ENCODE results near the gene CACNA2D4. TPM values are rescaled to one million over a fixed set of nuclear protein-coding genes. Genes with fewer than 3 reads are reported as not detected.

CACNA2D4 gene
- total and polyA plus RNA-seq, 2 of the 13 experiments (the other 11 are each of a cell fraction or from before 2014, with no cell fraction given): 14.2 to 136 TPM

- TF ChIP-seq GPBP1L1 (CRISPR knock-in tag; IDR thresholded peaks at IDR 0.05): no peak
- no peak for TF ChIP-seq ZNF468 (CRISPR knock-in tag; IDR thresholded peaks at IDR 0.05)
- no peak for TF ChIP-seq ZNF180 (CRISPR knock-in tag; IDR thresholded peaks at IDR 0.05; ENCODE audit: borderline replicate concordance, low read depth)
Measured at GRCh38 chr12:1829306-1829900, 89.0 kb downstream of the CACNA2D4 start (continued).

- ChIA-PET POLR2A (no interaction called here), CTCF (ENCODE audit: low intra/inter-chr PET ratio, low total read pairs) (no interaction called here)
- DNase-seq (ENCODE audit: low spot score): no peak
- Histone ChIP-seq H4K20me1 (ENCODE audit: insufficient read depth, low read length) (no peaks in the 10 kb centered on the region), H3K4me3 (replicated peaks in 1 of 3; ENCODE audit: insufficient read depth in 1 of 3, low read depth in 2 of 3, low read length in 3 of 3) (no peak overlapping the region), H3K4me2 (ENCODE audit: low read depth, low read length) (no peak overlapping the region), H3K9me3 (ENCODE audit: low read length) (no peaks in the 10 kb centered on the region), H3K4me1 (ENCODE audit: insufficient read depth, low read length) (peaks cover 37% of the 10 kb centered on the region), H3K27me3 (ENCODE audit: control insufficient read depth in 1 of 2, insufficient read depth in 2 of 2, low read length in 2 of 2) (peaks cover 6 to 39% of the 10 kb centered on the region in 2 experiments; a peak in 4 of 5 replicates), H3K79me2 (ENCODE audit: insufficient read depth, low read length) (no peaks in the 10 kb centered on the region), H3K27ac (ENCODE audit: extremely low read length, insufficient read depth, low read length) (no peak overlapping the region), H3K9ac (ENCODE audit: insufficient read depth, low read depth, low read length) (no peak overlapping the region), H2AFZ (ENCODE audit: low read length) (no peak overlapping the region), H3K36me3 (replicated peaks in 1 of 2; ENCODE audit: control insufficient read depth in 1 of 2, insufficient read depth in 2 of 2, low read length in 2 of 2) (no peaks in the 10 kb centered on the region)
- ATAC-seq: no peak
- intact Hi-C loops (cut with micrococcal nuclease; ENCODE audit: unreplicated experiment): no loop called here
- FAIRE-seq: no peak
- TF ChIP-seq ZNF460 (CRISPR knock-in tag; IDR thresholded peaks at IDR 0.05; ENCODE audit: borderline replicate concordance): no peak
- TF ChIP-seq ZFX (CRISPR knock-in tag; IDR thresholded peaks at IDR 0.05; ENCODE audit: low read depth): no peak
- no peak for TF ChIP-seq CCDC6 (CRISPR knock-in tag; IDR thresholded peaks at IDR 0.05)
- no peak for TF ChIP-seq ZNF18 (CRISPR knock-in tag; IDR thresholded peaks at IDR 0.05; ENCODE audit: insufficient replicate concordance)
- TF ChIP-seq TFDP2 (CRISPR knock-in tag; IDR thresholded peaks at IDR 0.05): no peak
- no peak for TF ChIP-seq ELF1 (CRISPR knock-in tag; IDR thresholded peaks at IDR 0.05)
- TF ChIP-seq RFX3 (CRISPR knock-in tag; IDR thresholded peaks at IDR 0.05): no peak
- no peak for TF ChIP-seq ZKSCAN5 (CRISPR knock-in tag; IDR thresholded peaks at IDR 0.05)
- TF ChIP-seq NCOA2 (CRISPR knock-in tag; IDR thresholded peaks at IDR 0.05): no peak
- no peak for TF ChIP-seq MEF2D (CRISPR knock-in tag; IDR thresholded peaks at IDR 0.05)
- no peak for TF ChIP-seq ZNF350 (CRISPR knock-in tag; IDR thresholded peaks at IDR 0.05; ENCODE audit: borderline replicate concordance, low read depth)
- no peak for TF ChIP-seq ZNF34 (CRISPR knock-in tag; IDR thresholded peaks at IDR 0.05; ENCODE audit: borderline replicate concordance)
- WGBS (ENCODE audit: low lambda C conversion rate): 48% methylated on average over 10 of the region's 16 CpGs
- in situ Hi-C loops (cut with HindIII; ENCODE audit: extremely low pct_ligation_motif_present, low pct_unique_long_range_greater_than_20kb): no loop called here
- no TSS peak for BruUV-seq (replicated peaks)
Measured at GRCh38 chr12:1828856-1829255, 89.6 kb downstream of the CACNA2D4 start.
